ENCODE data around the gene IDH2.

- TF ChIP-seq GATA3 (IDR thresholded peaks at IDR 0.05; ENCODE audit: low read depth, low read length) (no peak), GATA2 (IDR thresholded peaks at IDR 0.05; ENCODE audit: low read depth, low read length) (no peak)
These were observed 42.9 kb downstream of the IDH2 start for GRCh38 chr15:90059208-90059985.

All from SH-SY5Y (cell line).